Measurements from ENCODE around the gene TMPRSS11A. TPM values are rescaled to one million over a fixed set of nuclear protein-coding genes. Genes with fewer than 3 reads are reported as not detected.

Gene TMPRSS11A
- total and polyA plus RNA-seq, 2 donors (not counting 3 experiments of a cell fraction or from before 2014, with no cell fraction given): not detected

- H3K9me3 ChIP-seq (replicated peaks; ENCODE audit: control insufficient read depth, insufficient read depth, low read length): no peaks in the 10 kb centered on the region
- FAIRE-seq: no peak
- H3K36me3 ChIP-seq (ENCODE audit: control insufficient read depth in 2 of 2, extremely low read depth in 1 of 2, insufficient read depth in 2 of 2, low read length in 2 of 2): no peaks in the 10 kb centered on the region
- no TSS peak for BruUV-seq (replicated peaks)
- TF ChIP-seq POLR2AphosphoS5 (IDR thresholded peaks at IDR 0.05; ENCODE audit: insufficient read depth, low read depth, low read length) (no peak), FOS (IDR thresholded peaks at IDR 0.05; ENCODE audit: borderline replicate concordance, insufficient read depth, low read length) (no peak), MAX (IDR thresholded peaks at IDR 0.05; ENCODE audit: insufficient read depth, insufficient read length) (no peak), CTCF (IDR thresholded peaks at IDR 0.05; ENCODE audit: extremely low read depth in 1 of 2, insufficient read depth in 1 of 2, low read depth in 1 of 2, low read length in 2 of 2) (no peak), GATA2 (IDR thresholded peaks at IDR 0.05; ENCODE audit: insufficient read depth, insufficient read length, low read depth, low read length) (no peak), POLR2A (IDR thresholded peaks at IDR 0.05; ENCODE audit: low read depth, low read length) (no peak), EZH2 (IDR thresholded peaks at IDR 0.05; ENCODE audit: borderline replicate concordance, low read depth, low read length, severe bottlenecking) (no peak), JUN (IDR thresholded peaks at IDR 0.05; ENCODE audit: borderline replicate concordance, insufficient read depth, insufficient read length, low read depth) (no peak), MYC (IDR thresholded peaks at IDR 0.05; ENCODE audit: low read depth, low read length) (no peak)
- H2AFZ ChIP-seq (ENCODE audit: low read depth, low read length): no peak overlapping the region
- H3K9ac ChIP-seq (replicated peaks; ENCODE audit: extremely low read depth, insufficient read depth, low read length): no peak overlapping the region
- H3K4me2 ChIP-seq (ENCODE audit: insufficient read depth, low read length): no peak overlapping the region
- intact Hi-C loops (cut with micrococcal nuclease) (loop anchor here (1.0 to 2.0 kb wide), 4 partner anchors 24 to 361 kb away; no protein-coding TSS in a partner anchor), dilution Hi-C loops (cut with MboI; ENCODE audit: extremely low pct_ligation_motif_present, low sequenced_read_pairs) (no loop called here)
- no peaks in the 10 kb centered on the region for H3K79me2 ChIP-seq (ENCODE audit: control insufficient read depth, insufficient read depth, low read length)
- H4K20me1 ChIP-seq (replicated peaks; ENCODE audit: control insufficient read depth, extremely low read depth, insufficient read depth, low read length): no peaks in the 10 kb centered on the region
- no peak overlapping the region for H3K4me3 ChIP-seq (replicated peaks in 1 of 3; ENCODE audit: insufficient read depth in 1 of 3, low read depth in 1 of 3, low read length in 3 of 3)
- H3K27ac ChIP-seq (ENCODE audit: insufficient read depth, low read depth, low read length): no peak overlapping the region
- ChIA-PET CTCF (interaction anchor here (0.7 to 3.0 kb wide), 30 partner anchors 8 to 465 kb away, joined by 3 to 52 read pairs (median 6); partner anchors contain the start of genes CENPC, TMPRSS11D and UBA6), POLR2A (no interaction called here)
- no peaks in the 10 kb centered on the region for H3K9me1 ChIP-seq (replicated peaks; ENCODE audit: control insufficient read depth, extremely low read depth, insufficient read depth, low read length)
- H3K4me1 ChIP-seq (ENCODE audit: control insufficient read depth, extremely low read depth, insufficient read depth, low read length): no peaks in the 10 kb centered on the region
- H3K27me3 ChIP-seq (ENCODE audit: control insufficient read depth in 2 of 2, insufficient read depth in 2 of 2, low read length in 2 of 2): peaks cover 1 to 6% of the 10 kb centered on the region in 2 experiments
- DNase-seq (ENCODE audit: low read depth, low spot score): no peak
Measured at GRCh38 chr4:67910585-67910905, 52.7 kb downstream of the TMPRSS11A start.

All from endothelial cell of umbilical vein (primary cell).